ENCODE data around the gene ELOVL4. TPM values are rescaled to one million over a fixed set of nuclear protein-coding genes. Genes with fewer than 3 reads are reported as not detected.

ELOVL4 gene
- total and polyA plus RNA-seq, 2 of the 4 experiments (the other 2 are of a cell fraction) = 2.2 to 2.3 TPM

- Histone ChIP-seq H3K4me1 (ENCODE audit: control insufficient read depth, insufficient read depth, low read length) (no peaks in the 10 kb centered on the region), H2AK5ac (ENCODE audit: low read depth, low read length) (no peak overlapping the region), H2AK9ac (replicated peaks; ENCODE audit: low read depth, low read length, poor library complexity) (no peak overlapping the region), H4K20me1 (ENCODE audit: insufficient read depth, low read length) (no peaks in the 10 kb centered on the region), H2BK120ac (ENCODE audit: low read depth, low read length) (no peak overlapping the region), H4K91ac (ENCODE audit: insufficient read depth, low read depth, low read length) (no peak overlapping the region), H3K4me3 (ENCODE audit: insufficient read depth, low read depth, low read length) (no peak overlapping the region), H2AFZ (replicated peaks; ENCODE audit: low read length, poor library complexity) (no peak overlapping the region), H3K36me3 (ENCODE audit: control insufficient read depth, insufficient read depth, low read length) (no peaks in the 10 kb centered on the region), H3K27ac (ENCODE audit: insufficient read depth, low read length) (no peak overlapping the region), H3K9me1 (ENCODE audit: insufficient read depth, low read length) (no peaks in the 10 kb centered on the region), H3K23ac (ENCODE audit: low read depth, low read length) (no peak overlapping the region), H3K18ac (ENCODE audit: low read depth, low read length) (no peak overlapping the region), H4K8ac (ENCODE audit: low read depth in 2 of 2, low read length in 2 of 2) (no peak overlapping the region), H3K4me2 (ENCODE audit: low read depth, low read length) (no peak overlapping the region), H3K14ac (replicated peaks; ENCODE audit: low read depth, low read length) (no peak overlapping the region), H3K9me3 (ENCODE audit: control insufficient read depth, insufficient read depth, low read length) (no peaks in the 10 kb centered on the region), H4K5ac (ENCODE audit: low read depth, low read length) (no peak overlapping the region), H3K79me1 (ENCODE audit: low read depth in 1 of 2, low read length in 2 of 2) (no peaks in the 10 kb centered on the region), H2BK20ac (ENCODE audit: low read depth, low read length) (no peak overlapping the region), H2BK5ac (ENCODE audit: low read depth, low read length, poor library complexity, severe bottlenecking) (no peak overlapping the region), H3K9ac (ENCODE audit: low read depth, low read length) (no peak overlapping the region), H2BK15ac (ENCODE audit: low read depth, low read length) (no peak overlapping the region), H3K56ac (ENCODE audit: extremely low read depth, insufficient read depth, low read length) (no peak overlapping the region), H3K4ac (ENCODE audit: low read depth, low read length) (no peak overlapping the region), H3K27me3 (ENCODE audit: control insufficient read depth, insufficient read depth, low read length) (no peaks in the 10 kb centered on the region; the same call in none of the 2 replicates)
- POLR2A ChIA-PET (ENCODE audit: unreplicated experiment) = no interaction called here
- in situ Hi-C loops (cut with MboI; ENCODE audit: low sequenced_read_pairs) = no loop called here
- CTCF ChIA-PET = interaction anchor here (1.5 kb wide), 1 partner anchor 9 kb away, joined by 3 read pairs; no protein-coding TSS in a partner anchor
- ATAC-seq (ENCODE audit: low read depth) (no peak), DNase-seq (no peak)
- dilution Hi-C loops (cut with HindIII; ENCODE audit: low sequenced_read_pairs, unreplicated experiment) = no loop called here
- no CpG with 5 or more reads among the region's 2 CpGs for WGBS, 2 experiments (ENCODE audit: extremely low coverage in 2 of 2, insufficient read length in 1 of 2)
- no peak for TF ChIP-seq SMC3 (IDR thresholded peaks at IDR 0.05; ENCODE audit: low read depth, low read length)
- no peak for TF ChIP-seq POLR2A (IDR thresholded peaks at IDR 0.05; ENCODE audit: low read depth, low read length)
- no peak for TF ChIP-seq RAD21 (IDR thresholded peaks at IDR 0.05; ENCODE audit: low read length)
- TF ChIP-seq MAFK (IDR thresholded peaks at IDR 0.05; ENCODE audit: low read depth, low read length) = no peak
- TF ChIP-seq RCOR1 (IDR thresholded peaks at IDR 0.05; ENCODE audit: insufficient replicate concordance, low read length) = no peak
- TF ChIP-seq CEBPB (IDR thresholded peaks at IDR 0.05; ENCODE audit: low read depth, low read length) = no peak
- no peak for TF ChIP-seq RFX5 (IDR thresholded peaks at IDR 0.05; ENCODE audit: low read depth, low read length)
- TF ChIP-seq MXI1 (IDR thresholded peaks at IDR 0.05; ENCODE audit: borderline replicate concordance, low read depth, low read length) = no peak
- TF ChIP-seq FOS (IDR thresholded peaks at IDR 0.05; ENCODE audit: low read depth, low read length) = no peak
- no peak for TF ChIP-seq ELK1 (IDR thresholded peaks at IDR 0.05; ENCODE audit: borderline replicate concordance, low read depth, low read length)
- no peak for TF ChIP-seq NFE2L2 (IDR thresholded peaks at IDR 0.05; ENCODE audit: low read depth, low read length)
- no peak for TF ChIP-seq CHD1 (IDR thresholded peaks at IDR 0.05; ENCODE audit: low read depth, low read length)
- intact Hi-C loops (cut with micrococcal nuclease) = no loop called here
- no TSS peak for BruUV-seq (replicated peaks)
These were observed 45.3 kb downstream of the ELOVL4 start for GRCh38 chr6:79902046-79902445.

Data from IMR-90 (cell line).